GM04504 (cell line): Measurements from ENCODE around the gene QRFP.
A peak's percentile ranks its signal among the peaks of the same experiment; 100 is the strongest.
"Not testable (repeated sequence)": the region's sequence is repeated elsewhere in the genome, so short reads cannot be mapped to it uniquely, and the experiment has no call there.

Experiments used
- DNase-seq: peaks from one replicate; pipeline ENCODE4 v3.0.0-alpha.2; 2012; ENCODE audit warnings: low read depth

QRFP gene

GRCh38 chr9:130848514-130848913, 48.1 kb downstream of the QRFP start:
- DNase-seq: not testable (repeated sequence)

- DNase-seq: peak; percentile 99
Measured at GRCh38 chr9:130847306-130848217, 49.0 kb downstream of the QRFP start.

- no peak for DNase-seq
Measured at GRCh38 chr9:130846487-130847305, 49.9 kb downstream of the QRFP start.

- no peak for DNase-seq
Measured at GRCh38 chr9:130845901-130846481, 50.6 kb downstream of the QRFP start.

- no peak for DNase-seq
Measured at GRCh38 chr9:130845254-130845653, 51.4 kb downstream of the QRFP start.

- DNase-seq: no peak
Measured at GRCh38 chr9:130844044-130844451, 52.6 kb downstream of the QRFP start.

GRCh38 chr9:130843049-130843908, 53.3 kb downstream of the QRFP start:
- DNase-seq: no peak
